GM18499 (cell line): Measurements from ENCODE around the gene TRAPPC6A.

Experiments
- ATAC-seq: cut with Tn5 transposase; IDR thresholded peaks from one replicate; pipeline ENCODE4 v1.9.1; 2021; ENCODE audit warnings: moderate number of reproducible peaks; ENCODE audit not compliant: insufficient read depth, unreplicated experiment

The TRAPPC6A gene

GRCh38 chr19:45164577-45165335 lies 13.3 kb downstream of the TRAPPC6A start:
- ATAC-seq: no peak

GRCh38 chr19:45163751-45164460 lies 14.1 kb downstream of the TRAPPC6A start:
- no peak for ATAC-seq

GRCh38 chr19:45163156-45163555 lies 14.9 kb downstream of the TRAPPC6A start:
- ATAC-seq: no peak

- ATAC-seq: no peak
These were observed 15.4 kb downstream of the TRAPPC6A start for GRCh38 chr19:45162608-45163143.

GRCh38 chr19:45161738-45162607 lies 16.1 kb downstream of the TRAPPC6A start:
- no peak for ATAC-seq

GRCh38 chr19:45160870-45161737 lies 16.9 kb downstream of the TRAPPC6A start, which contains the start of gene NKPD1:
TSS of gene NKPD1 (minus strand) at chr19:45160982. CDS start at chr19:45160150, 832 bp downstream.
- ATAC-seq: no peak

GRCh38 chr19:45159971-45160324 lies 18.1 kb downstream of the TRAPPC6A start:
- ATAC-seq: no peak

GRCh38 chr19:45159210-45159970 lies 18.6 kb downstream of the TRAPPC6A start:
- ATAC-seq: no peak

- no peak for ATAC-seq
These were observed 19.4 kb downstream of the TRAPPC6A start for GRCh38 chr19:45158503-45159209.

GRCh38 chr19:45156751-45157150 lies 21.3 kb downstream of the TRAPPC6A start:
- ATAC-seq: no peak

GRCh38 chr19:45156011-45156630 lies 21.9 kb downstream of the TRAPPC6A start:
- ATAC-seq: no peak

GRCh38 chr19:45154064-45154827 lies 23.8 kb downstream of the TRAPPC6A start:
- no peak for ATAC-seq

GRCh38 chr19:45153339-45154063 lies 24.5 kb downstream of the TRAPPC6A start:
- no peak for ATAC-seq

- no peak for ATAC-seq
These were observed 25.3 kb downstream of the TRAPPC6A start for GRCh38 chr19:45152504-45153338.

- no peak for ATAC-seq
These were observed 26.1 kb downstream of the TRAPPC6A start for GRCh38 chr19:45151821-45152503.
